Smooth muscle cell (in vitro differentiated cells): ENCODE measurements around the gene DEPDC1B. TPM values are rescaled to one million over a fixed set of nuclear protein-coding genes. Genes with fewer than 3 reads are reported as not detected.
"Not testable (repeated sequence)": the region's sequence is repeated elsewhere in the genome, so short reads cannot be mapped to it uniquely, and the experiment has no call there.

Source experiments
- DNase-seq: peaks from one replicate; lab custom pipeline; 2025; ENCODE audit not compliant: unreplicated experiment; lab: John Stamatoyannopoulos, UW
- H2AFZ ChIP-seq: fragments of 200-600 bp; sonication (generic); 2 replicates; pipeline ENCODE4 v1.6.0; 2016; ENCODE audit warnings: antibody characterized with exemption, low read depth, mild to moderate bottlenecking
- H3F3A ChIP-seq: fragments of 200-600 bp; sonication (generic); 2 replicates; pipeline ENCODE4 v1.6.0; 2017; ENCODE audit warnings: antibody characterized with exemption, low read depth
- H3K27ac ChIP-seq: fragments of 200-600 bp; sonication (generic); 2 replicates; pipeline ENCODE4 v1.5.1; 2016; ENCODE audit warnings: low read depth, mild to moderate bottlenecking
- H3K27me3 ChIP-seq: fragments of 200-600 bp; sonication (generic); 2 replicates; pipeline ENCODE4 v1.6.1; 2016; ENCODE audit warnings: low read depth, mild to moderate bottlenecking
- H3K36me3 ChIP-seq: fragments of 200-600 bp; sonication (generic); 2 replicates; pipeline ENCODE4 v1.5.1; 2016; ENCODE audit warnings: low read depth
- H3K4me1 ChIP-seq: fragments of 200-600 bp; sonication (generic); 2 replicates; pipeline ENCODE4 v1.5.1; 2016; ENCODE audit warnings: low read depth
- H3K4me2 ChIP-seq: fragments of 200-600 bp; sonication (generic); 2 replicates; pipeline ENCODE4 v1.6.0; 2016; ENCODE audit warnings: mild to moderate bottlenecking
- H3K4me3 ChIP-seq: fragments of 200-600 bp; sonication (generic); 2 replicates; pipeline ENCODE4 v1.5.1; 2016; ENCODE audit warnings: mild to moderate bottlenecking
- H3K79me2 ChIP-seq: fragments of 200-600 bp; sonication (generic); 2 replicates; pipeline ENCODE4 v1.6.0; 2016; ENCODE audit warnings: low read depth, mild to moderate bottlenecking
- H3K9ac ChIP-seq: fragments of 200-600 bp; sonication (generic); 2 replicates; pipeline ENCODE4 v1.6.0; 2016; ENCODE audit warnings: low read depth
- H3K9me3 ChIP-seq: fragments of 200-600 bp; sonication (generic); replicated peaks from 2 replicates; pipeline ENCODE4 v1.5.1; 2016; ENCODE audit warnings: low read depth
- H4K20me1 ChIP-seq: fragments of 200-600 bp; sonication (generic); 2 replicates; pipeline ENCODE4 v1.6.0; 2016; ENCODE audit warnings: low read depth
- WGBS: methylation state at CpG from one replicate; pipeline ENCODE4 v1.1.7; 2016; ENCODE audit warnings: low lambda C conversion rate; 5-methylcytosine and 5-hydroxymethylcytosine counted together
- polyA plus RNA-seq: library from polyadenylated mRNA; unstranded; fragments of >200 nt; fragmentation: Nextera tagmentation; extraction: Ambion mirVana; gene quantifications from 2 replicates; pipeline ENCODE4 v1.2.1, GENCODE V29; 2016
- total RNA-seq: library from RNA; depleted of rRNA; stranded (reverse); fragments of >200 nt; gene quantifications from 2 replicates; pipeline ENCODE4 v1.2.3, GENCODE V29; 2014
- TF ChIP-seq, protein P1 (sequence below): fragments of 200-600 bp; sonication (generic); IDR thresholded peaks from 2 replicates; pipeline ENCODE4 v1.5.1; 2017; ENCODE audit warnings: borderline replicate concordance, mild to moderate bottlenecking, antibody characterized with exemption; ENCODE audit not compliant: insufficient read depth, poor library complexity, severe bottlenecking

DEPDC1B gene
- total and polyA plus RNA-seq, 2 experiments from 2014 or later, result 2.7 to 5.8 TPM

DNA sequence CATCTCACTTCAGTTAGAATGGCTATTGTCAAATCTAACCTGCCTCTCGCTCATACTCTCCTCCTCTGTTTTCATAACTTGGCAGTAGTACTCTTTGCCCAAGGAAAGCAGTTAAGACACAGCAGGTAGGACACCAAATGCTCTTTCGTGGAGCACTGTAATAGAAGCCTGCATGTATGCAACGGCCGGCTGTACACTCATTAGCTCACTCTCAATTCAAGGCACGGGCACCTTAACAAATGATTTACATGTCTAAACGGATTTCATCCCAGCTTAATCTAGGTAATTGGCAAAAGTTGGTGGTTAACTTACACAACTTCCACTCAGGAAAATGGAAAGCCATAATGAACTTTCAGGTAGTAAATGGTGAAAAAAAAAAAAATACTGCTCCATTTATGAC, 14.9 kb downstream of the DEPDC1B start:
- TF ChIP-seq, protein P1, sequence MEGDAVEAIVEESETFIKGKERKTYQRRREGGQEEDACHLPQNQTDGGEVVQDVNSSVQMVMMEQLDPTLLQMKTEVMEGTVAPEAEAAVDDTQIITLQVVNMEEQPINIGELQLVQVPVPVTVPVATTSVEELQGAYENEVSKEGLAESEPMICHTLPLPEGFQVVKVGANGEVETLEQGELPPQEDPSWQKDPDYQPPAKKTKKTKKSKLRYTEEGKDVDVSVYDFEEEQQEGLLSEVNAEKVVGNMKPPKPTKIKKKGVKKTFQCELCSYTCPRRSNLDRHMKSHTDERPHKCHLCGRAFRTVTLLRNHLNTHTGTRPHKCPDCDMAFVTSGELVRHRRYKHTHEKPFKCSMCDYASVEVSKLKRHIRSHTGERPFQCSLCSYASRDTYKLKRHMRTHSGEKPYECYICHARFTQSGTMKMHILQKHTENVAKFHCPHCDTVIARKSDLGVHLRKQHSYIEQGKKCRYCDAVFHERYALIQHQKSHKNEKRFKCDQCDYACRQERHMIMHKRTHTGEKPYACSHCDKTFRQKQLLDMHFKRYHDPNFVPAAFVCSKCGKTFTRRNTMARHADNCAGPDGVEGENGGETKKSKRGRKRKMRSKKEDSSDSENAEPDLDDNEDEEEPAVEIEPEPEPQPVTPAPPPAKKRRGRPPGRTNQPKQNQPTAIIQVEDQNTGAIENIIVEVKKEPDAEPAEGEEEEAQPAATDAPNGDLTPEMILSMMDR, result no peak
- Histone ChIP-seq H2AFZ (no peak overlapping the region), H3K9ac (no peak overlapping the region), H3K79me2 (peaks cover 15% of the 10 kb centered on the region), H3K4me1 (no peaks in the 10 kb centered on the region), H3K4me3 (no peak overlapping the region), H3K27me3 (no peaks in the 10 kb centered on the region), H3K36me3 (no peaks in the 10 kb centered on the region), H3K9me3 (no peaks in the 10 kb centered on the region), H4K20me1 (no peaks in the 10 kb centered on the region), H3F3A (no peaks in the 10 kb centered on the region), H3K27ac (no peak overlapping the region), H3K4me2 (no peak overlapping the region)
- WGBS, result 96% methylated on average over 6 of the region's 6 CpGs
- DNase-seq, result no peak

DNA sequence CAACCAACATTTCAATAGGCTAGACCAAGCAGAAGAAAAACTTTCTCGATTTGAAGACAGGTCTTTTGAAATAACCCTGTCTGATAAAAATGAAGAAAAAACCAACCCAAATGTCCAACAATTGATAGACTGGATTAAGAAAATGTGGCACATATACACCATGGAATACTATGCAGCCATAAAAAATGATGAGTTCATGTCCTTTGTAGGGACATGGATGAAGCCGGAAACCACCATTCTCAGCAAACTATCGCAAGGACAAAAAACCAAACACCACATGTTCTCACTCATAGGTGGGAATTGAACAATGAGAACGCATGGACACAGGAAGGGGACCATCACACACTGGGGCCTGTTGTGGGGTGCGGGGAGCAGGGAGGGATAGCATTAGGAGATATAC, 18.0 kb downstream of the DEPDC1B start:
- not testable (repeated sequence) for H3K4me2 ChIP-seq, H3K4me3 ChIP-seq, H3K27me3 ChIP-seq, H2AFZ ChIP-seq, H3K4me1 ChIP-seq, H3K36me3 ChIP-seq, H3K9ac ChIP-seq, H3K27ac ChIP-seq, DNase-seq, H3K9me3 ChIP-seq, H3F3A ChIP-seq, H4K20me1 ChIP-seq
- 90% methylated on average over 5 of the region's 5 CpGs for WGBS
- peaks cover 15% of the 10 kb centered on the region for H3K79me2 ChIP-seq

DNA sequence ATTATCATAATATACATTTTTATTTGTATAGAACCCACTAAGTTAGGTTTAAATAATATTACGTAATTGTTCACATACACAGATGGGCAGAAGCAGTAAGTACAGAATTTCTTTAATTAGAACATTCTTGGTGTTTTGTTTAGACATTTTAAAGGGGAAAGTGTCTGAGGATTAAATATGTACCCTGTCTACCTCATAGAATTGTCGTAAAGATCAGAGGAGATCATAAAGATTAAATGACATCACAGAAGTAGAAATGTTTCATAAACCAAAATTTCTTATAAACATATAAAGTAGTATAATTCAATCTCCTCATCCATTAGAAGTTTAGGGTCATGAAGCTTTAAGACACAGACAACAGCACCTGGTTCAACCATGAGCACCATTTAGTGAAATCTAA, 20.1 kb downstream of the DEPDC1B start:
- H3K9me3 ChIP-seq, result no peaks in the 10 kb centered on the region
- H3K27me3 ChIP-seq, result no peaks in the 10 kb centered on the region
- H2AFZ ChIP-seq, result no peak overlapping the region
- H3K9ac ChIP-seq, result no peak overlapping the region
- H3K27ac ChIP-seq, result no peak overlapping the region
- DNase-seq, result no peak
- no peaks in the 10 kb centered on the region for H4K20me1 ChIP-seq
- WGBS, result 97% methylated on average over 2 of the region's 2 CpGs
- H3K4me3 ChIP-seq, result no peak overlapping the region
- no peaks in the 10 kb centered on the region for H3F3A ChIP-seq
- TF ChIP-seq, protein P1, result no peak
- no peaks in the 10 kb centered on the region for H3K36me3 ChIP-seq
- peaks cover 15% of the 10 kb centered on the region for H3K79me2 ChIP-seq
- no peak overlapping the region for H3K4me2 ChIP-seq
- no peaks in the 10 kb centered on the region for H3K4me1 ChIP-seq

DNA sequence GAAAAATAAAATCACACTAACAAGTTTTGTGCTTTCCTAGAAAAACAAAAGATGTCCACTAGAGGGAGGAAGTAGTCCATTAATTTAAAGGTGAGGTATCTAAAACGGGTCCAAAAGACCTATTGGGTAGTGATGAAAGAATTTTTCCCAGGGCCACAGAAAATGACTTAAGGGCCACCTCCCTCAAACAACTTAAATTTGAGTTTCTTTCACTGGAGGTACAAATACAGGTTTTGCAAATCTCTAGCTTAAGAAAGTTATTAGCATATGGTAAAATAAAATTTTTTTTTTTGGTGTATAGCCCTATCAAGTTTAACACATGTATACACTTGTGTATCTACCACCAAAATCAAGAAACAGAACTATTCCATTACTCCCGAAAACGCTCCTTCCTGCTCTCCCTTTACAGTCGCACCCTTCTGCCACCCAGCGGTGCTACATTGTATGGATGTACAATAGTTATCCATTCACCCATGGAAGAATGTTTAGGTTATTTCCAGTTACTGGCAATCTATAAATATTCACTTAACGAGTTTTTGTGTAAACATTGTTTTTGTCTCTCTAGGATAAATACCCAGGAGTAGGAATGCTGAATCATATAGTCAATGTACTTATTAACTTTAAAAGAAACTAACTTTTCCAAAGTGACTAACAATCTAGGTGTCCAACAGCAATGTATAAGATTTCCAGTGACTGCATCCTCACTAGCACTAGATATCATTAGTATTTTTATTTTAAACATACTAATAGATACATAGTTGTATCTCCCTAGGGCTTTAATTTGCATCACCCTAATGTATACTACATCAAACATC, 21.9 kb downstream of the DEPDC1B start:
- 71% methylated on average over 6 of the region's 6 CpGs for WGBS
- Histone ChIP-seq H3K36me3 (no peaks in the 10 kb centered on the region), H2AFZ (no peak overlapping the region), H4K20me1 (no peaks in the 10 kb centered on the region), H3F3A (no peaks in the 10 kb centered on the region), H3K9me3 (no peaks in the 10 kb centered on the region), H3K4me1 (no peaks in the 10 kb centered on the region), H3K4me2 (no peak overlapping the region), H3K79me2 (peaks cover 15% of the 10 kb centered on the region), H3K27ac (no peak overlapping the region), H3K27me3 (no peaks in the 10 kb centered on the region), H3K9ac (no peak overlapping the region), H3K4me3 (no peak overlapping the region)
- TF ChIP-seq, protein P1, result peak; percentile 67
- no peak for DNase-seq
